OCI-LY7 (cell line): ENCODE data around the gene DAPK3. TPM values are rescaled to one million over a fixed set of nuclear protein-coding genes. Genes with fewer than 3 reads are reported as not detected.
"Not testable (repeated sequence)": the region's sequence is repeated elsewhere in the genome, so short reads cannot be mapped to it uniquely, and the experiment has no call there.

Experiments used
- BruUV-seq: library from RNA; stranded (reverse); fragments of 400-500 nt; replicated peaks from 2 replicates; lab custom pipeline; 2021; lab: Mats Ljungman, UMichigan
- CTCF ChIA-PET: fragments of 300-600 bp; sonication (Branson Sonifier 250); formaldehyde crosslinking; loops from one replicate; lab custom pipeline; 2022; ENCODE audit warnings: antibody characterized with exemption; ENCODE audit not compliant: unreplicated experiment; lab: Charles Lee
- POLR2A ChIA-PET: fragments of 300-600 bp; sonication (Branson Sonifier 250); formaldehyde crosslinking; loops from one replicate; lab custom pipeline; 2022; ENCODE audit warnings: antibody characterized with exemption; lab: Charles Lee
- DNase-seq: peaks from one replicate; pipeline ENCODE4 v3.0.0-alpha.2; 2015; ENCODE audit warnings: low spot score
- H2AFZ ChIP-seq: fragments of 200-600 bp; sonication (generic), shearing (Covaris generic); 2 replicates; pipeline ENCODE4 v1.6.1; 2014; ENCODE audit warnings: mild to moderate bottlenecking, antibody characterized with exemption, low read length, moderate library complexity
- H3K27ac ChIP-seq: fragments of 200-600 bp; sonication (generic); 2 replicates; pipeline ENCODE4 v1.5.1; 2014; ENCODE audit warnings: mixed run types, low read depth, mild to moderate bottlenecking, moderate library complexity, low read length, inconsistent platforms; ENCODE audit not compliant: poor library complexity, severe bottlenecking
- H3K36me3 ChIP-seq: fragments of 200-600 bp; sonication (generic); 2 replicates; pipeline ENCODE4 v1.6.1; 2014; ENCODE audit warnings: mild to moderate bottlenecking, antibody characterized with exemption, low read length, moderate library complexity, mixed read lengths; ENCODE audit not compliant: insufficient read depth
- H3K4me1 ChIP-seq: fragments of 200-600 bp; sonication (generic); 2 replicates; pipeline ENCODE4 v1.5.1; 2014; ENCODE audit warnings: mild to moderate bottlenecking, low read length; ENCODE audit not compliant: insufficient read depth, poor library complexity, severe bottlenecking
- H3K4me2 ChIP-seq: fragments of 200-600 bp; sonication (generic); 2 replicates; pipeline ENCODE4 v1.6.1; 2014; ENCODE audit warnings: mild to moderate bottlenecking, low read length
- H3K4me3 ChIP-seq: fragments of 200-600 bp; sonication (generic); 2 replicates; pipeline ENCODE4 v1.5.1; 2014; ENCODE audit warnings: mild to moderate bottlenecking, low read depth, low read length; ENCODE audit not compliant: poor library complexity, severe bottlenecking
- H3K79me2 ChIP-seq: fragments of 200-600 bp; sonication (generic); 2 replicates; pipeline ENCODE4 v1.6.1; 2016; ENCODE audit warnings: low read depth, mild to moderate bottlenecking, low read length, moderate library complexity, mixed read lengths; ENCODE audit not compliant: insufficient read depth
- H3K9me2 ChIP-seq: fragments of 200-600 bp; sonication (generic); 2 replicates; pipeline ENCODE4 v1.6.1; 2016; ENCODE audit warnings: mild to moderate bottlenecking, low read length, mixed read lengths; ENCODE audit not compliant: insufficient read depth
- H3K9me3 ChIP-seq: fragments of 200-600 bp; sonication (generic); 2 replicates; pipeline ENCODE4 v1.6.1; 2014; ENCODE audit warnings: mild to moderate bottlenecking, mixed run types, low read length, mixed read lengths
- H4K20me1 ChIP-seq: fragments of 200-600 bp; sonication (generic); 2 replicates; pipeline ENCODE4 v1.6.1; 2014; ENCODE audit warnings: mild to moderate bottlenecking, antibody characterized with exemption, low read length, moderate library complexity, mixed read lengths; ENCODE audit not compliant: insufficient read depth
- EZH2phosphoT487 ChIP-seq: fragments of 200-600 bp; sonication (generic); IDR thresholded peaks from 2 replicates; pipeline ENCODE4 v1.6.1; 2018; ENCODE audit warnings: low read depth, borderline replicate concordance, mild to moderate bottlenecking, mixed run types, antibody characterized with exemption, low read length, moderate library complexity, mixed read lengths
- intact Hi-C: fragments of 100-400 bp; cut with micrococcal nuclease; formaldehyde crosslinking; loops from one replicate; pipeline ENCODE4 v1.10.0; 2022; ENCODE audit not compliant: unreplicated experiment
- total RNA-seq, 2 experiments: library from RNA; depleted of rRNA in 1 of 2; stranded (reverse); fragments of >200 nt in 1 of 2; shearing (Covaris generic) in 1 of 2; gene quantifications; 2 replicates each; pipeline ENCODE4 v1.2.3, GENCODE V29; 2014 to 2022
- TF ChIP-seq, protein P1 (sequence below): fragments of 200-600 bp; sonication (generic); conservative IDR thresholded peaks from 2 replicates; pipeline ENCODE4 v1.5.1; 2014; ENCODE audit warnings: mild to moderate bottlenecking, antibody characterized with exemption, low read length, moderate library complexity, mixed read lengths

Gene DAPK3
- total RNA-seq, 2 experiments from 2014 or later = 47.1 to 49.3 TPM

DNA sequence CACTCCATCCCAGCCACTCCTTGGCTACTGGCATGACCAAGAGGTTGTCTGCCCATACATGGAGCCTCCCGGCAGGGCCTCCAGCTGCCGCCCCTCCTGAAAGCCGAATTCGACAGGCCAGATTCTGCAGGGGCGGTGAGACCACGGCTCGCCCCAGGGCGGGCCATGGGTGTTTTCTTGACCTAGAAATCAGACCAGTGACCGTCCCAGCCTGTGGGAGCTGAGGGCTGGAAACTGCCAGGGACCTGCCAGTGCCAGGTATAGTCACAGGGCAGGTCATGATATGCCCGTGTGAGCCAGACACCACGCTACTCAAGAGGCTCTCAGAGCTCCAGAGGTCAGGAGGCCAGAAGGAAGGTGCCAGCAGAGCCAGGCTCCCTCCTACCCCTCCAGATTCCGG is 16.8 kb downstream of the DAPK3 start:
- POLR2A ChIA-PET = interaction anchor here (0.7 kb wide), 1 partner anchor 1267 kb away, joined by 6 read pairs; no protein-coding TSS in a partner anchor
- no peaks in the 10 kb centered on the region for H4K20me1 ChIP-seq
- DNase-seq = no peak
- intact Hi-C loops = no loop called here
- H3K36me3 ChIP-seq = peaks cover 20% of the 10 kb centered on the region
- no peaks in the 10 kb centered on the region for H3K79me2 ChIP-seq
- H3K4me3 ChIP-seq = no peak overlapping the region
- no peaks in the 10 kb centered on the region for H3K9me3 ChIP-seq
- no peaks in the 10 kb centered on the region for H3K9me2 ChIP-seq
- no peak overlapping the region for H2AFZ ChIP-seq
- no peaks in the 10 kb centered on the region for H3K4me1 ChIP-seq
- no peak overlapping the region for H3K27ac ChIP-seq
- TF ChIP-seq, protein P1, sequence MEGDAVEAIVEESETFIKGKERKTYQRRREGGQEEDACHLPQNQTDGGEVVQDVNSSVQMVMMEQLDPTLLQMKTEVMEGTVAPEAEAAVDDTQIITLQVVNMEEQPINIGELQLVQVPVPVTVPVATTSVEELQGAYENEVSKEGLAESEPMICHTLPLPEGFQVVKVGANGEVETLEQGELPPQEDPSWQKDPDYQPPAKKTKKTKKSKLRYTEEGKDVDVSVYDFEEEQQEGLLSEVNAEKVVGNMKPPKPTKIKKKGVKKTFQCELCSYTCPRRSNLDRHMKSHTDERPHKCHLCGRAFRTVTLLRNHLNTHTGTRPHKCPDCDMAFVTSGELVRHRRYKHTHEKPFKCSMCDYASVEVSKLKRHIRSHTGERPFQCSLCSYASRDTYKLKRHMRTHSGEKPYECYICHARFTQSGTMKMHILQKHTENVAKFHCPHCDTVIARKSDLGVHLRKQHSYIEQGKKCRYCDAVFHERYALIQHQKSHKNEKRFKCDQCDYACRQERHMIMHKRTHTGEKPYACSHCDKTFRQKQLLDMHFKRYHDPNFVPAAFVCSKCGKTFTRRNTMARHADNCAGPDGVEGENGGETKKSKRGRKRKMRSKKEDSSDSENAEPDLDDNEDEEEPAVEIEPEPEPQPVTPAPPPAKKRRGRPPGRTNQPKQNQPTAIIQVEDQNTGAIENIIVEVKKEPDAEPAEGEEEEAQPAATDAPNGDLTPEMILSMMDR = no peak
- no peak for TF ChIP-seq EZH2phosphoT487
- BruUV-seq = no TSS peak
- no peak overlapping the region for H3K4me2 ChIP-seq
- CTCF ChIA-PET = no interaction called here

DNA sequence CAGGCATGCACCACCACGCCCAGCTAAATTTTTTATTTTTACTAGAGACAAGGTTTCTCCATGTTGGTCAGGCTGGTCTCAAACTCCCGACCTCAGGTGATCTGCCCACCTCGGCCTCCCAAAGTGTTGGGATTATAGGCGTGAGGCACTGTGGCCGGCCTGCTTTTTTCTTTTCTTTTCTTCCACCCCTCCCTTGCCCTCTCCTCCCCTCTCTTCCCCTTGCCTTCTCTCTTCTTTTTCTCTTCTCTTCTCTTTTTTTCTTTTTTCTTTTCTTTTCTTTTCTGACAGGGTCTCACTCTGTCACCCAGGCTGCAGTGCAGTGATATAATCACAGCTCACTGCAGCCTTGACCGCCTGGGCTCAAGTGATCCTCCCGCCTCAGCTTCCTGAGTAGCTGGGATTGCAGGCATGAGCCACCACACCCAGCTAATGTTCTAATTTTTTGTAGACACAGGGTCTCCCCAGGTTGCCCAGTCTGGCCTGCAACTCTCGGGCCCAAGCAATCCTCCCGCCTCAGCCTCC is 18.1 kb downstream of the DAPK3 start:
- POLR2A ChIA-PET = interaction anchor here (0.7 kb wide), 1 partner anchor 17 kb away, joined by 3 read pairs; no protein-coding TSS in a partner anchor
- intact Hi-C loops, H3K4me1 ChIP-seq, H3K9me3 ChIP-seq, H4K20me1 ChIP-seq, DNase-seq, H2AFZ ChIP-seq, H3K27ac ChIP-seq, H3K4me3 ChIP-seq, H3K4me2 ChIP-seq, H3K79me2 ChIP-seq, CTCF ChIA-PET, H3K9me2 ChIP-seq, BruUV-seq: not testable (repeated sequence)
- H3K36me3 ChIP-seq = peaks cover 13% of the 10 kb centered on the region

DNA sequence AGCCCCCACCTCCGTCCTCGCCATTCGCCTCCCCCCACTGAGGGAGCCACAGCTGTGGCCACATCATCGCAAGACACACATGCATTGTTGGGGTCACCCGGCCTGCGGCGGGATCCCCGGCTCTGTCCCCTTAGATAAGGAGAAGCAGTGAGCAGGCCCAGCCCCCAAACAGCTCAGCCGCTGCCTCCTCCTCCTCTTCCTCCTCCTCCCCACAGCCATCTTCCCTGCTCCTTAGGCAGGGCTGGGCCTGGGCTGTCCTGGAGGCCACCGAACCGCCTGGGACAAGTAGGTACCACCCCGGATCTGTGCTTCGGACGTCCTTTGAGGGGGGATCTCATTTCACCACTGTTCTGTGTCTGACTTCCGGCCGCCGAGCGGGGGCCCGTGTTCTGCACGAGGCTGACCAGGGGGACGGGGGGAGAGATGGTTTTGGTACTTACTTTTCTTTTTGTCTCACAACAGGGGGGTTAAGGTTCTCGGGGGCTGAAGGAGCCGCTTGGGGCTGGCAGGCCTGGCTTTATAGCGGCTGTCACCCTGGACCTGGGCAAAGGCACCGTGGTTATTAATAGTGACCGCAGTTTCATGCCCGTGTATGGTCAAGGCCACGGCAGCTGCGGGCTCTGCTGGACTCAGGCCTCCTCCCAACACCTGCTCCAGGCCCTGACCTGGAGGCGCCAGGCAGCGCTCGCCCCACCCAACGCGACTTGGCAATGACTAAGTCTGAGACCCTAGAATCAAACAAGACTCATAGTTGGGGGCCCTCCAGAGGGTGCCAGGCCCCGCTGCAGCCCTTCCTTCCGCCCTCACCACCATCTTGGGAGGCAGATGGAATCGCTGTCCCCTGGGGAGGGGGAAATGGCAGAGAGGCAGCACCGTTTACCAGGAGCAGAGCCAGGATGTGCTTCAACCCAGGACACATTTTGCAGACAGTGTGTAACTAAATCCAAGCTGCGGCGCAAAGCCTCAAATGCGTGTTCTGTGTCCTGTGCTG is 19.7 kb downstream of the DAPK3 start:
- H3K79me2 ChIP-seq = no peaks in the 10 kb centered on the region
- H3K4me1 ChIP-seq = no peaks in the 10 kb centered on the region
- POLR2A ChIA-PET = no interaction called here
- H3K36me3 ChIP-seq = peaks cover 5% of the 10 kb centered on the region; the same call in 1 of the 2 replicates
- no peak for DNase-seq
- no peak for TF ChIP-seq EZH2phosphoT487
- TF ChIP-seq, protein P1 = no peak
- H3K4me2 ChIP-seq = no peak overlapping the region
- no peak overlapping the region for H3K27ac ChIP-seq
- H3K9me2 ChIP-seq = no peaks in the 10 kb centered on the region
- CTCF ChIA-PET = no interaction called here
- no TSS peak for BruUV-seq
- H3K9me3 ChIP-seq = no peaks in the 10 kb centered on the region
- intact Hi-C loops = no loop called here
- H4K20me1 ChIP-seq = no peaks in the 10 kb centered on the region
- no peak overlapping the region for H2AFZ ChIP-seq
- H3K4me3 ChIP-seq = no peak overlapping the region
